EL (cell line): ENCODE results near the gene RAB3C.
A peak's percentile ranks its signal among the peaks of the same experiment; 100 is the strongest.

ENCODE experiments used
- DNase-seq: peaks from one replicate; pipeline ENCODE4 v3.0.0-alpha.2; 2016

RAB3C gene

DNA sequence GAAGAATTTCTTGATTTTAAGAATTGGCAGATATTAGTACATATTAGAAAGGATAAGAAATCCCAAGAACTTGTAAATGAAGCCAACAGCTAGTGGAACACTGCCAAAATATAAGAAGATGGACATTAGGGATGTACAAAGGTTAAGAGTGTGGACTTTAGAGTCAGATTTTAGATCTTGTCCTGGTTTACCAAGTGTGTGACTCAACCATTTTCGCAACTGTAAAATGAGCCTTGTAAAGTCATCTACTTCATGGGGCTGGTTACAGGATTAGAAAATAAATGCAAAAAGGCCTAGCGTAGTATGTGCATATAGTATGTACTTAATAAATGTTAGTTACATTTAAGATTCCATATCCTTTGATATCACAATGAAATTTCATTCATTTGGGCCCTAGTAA, 260.0 kb downstream of the RAB3C start:
- no peak for DNase-seq

DNA sequence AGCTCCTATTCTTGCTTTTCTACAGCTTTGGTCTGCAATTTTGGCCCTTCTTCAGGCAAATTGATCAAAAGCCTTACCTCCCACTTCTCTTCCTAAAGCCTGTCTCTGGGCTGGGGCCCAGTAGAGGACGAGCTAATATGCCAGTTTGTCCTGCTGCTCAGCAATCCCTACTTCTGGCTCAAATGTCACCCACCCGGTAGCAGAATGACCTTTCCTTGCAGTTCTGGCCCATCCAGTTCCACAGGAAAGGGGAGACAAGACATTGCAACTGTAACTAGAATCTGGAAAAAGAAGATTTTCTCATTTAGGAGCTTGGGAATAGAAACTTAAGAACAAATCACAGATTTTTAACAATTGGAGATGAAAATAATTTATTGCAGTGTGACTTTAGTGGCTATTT, 261.5 kb downstream of the RAB3C start:
- no peak for DNase-seq

DNA sequence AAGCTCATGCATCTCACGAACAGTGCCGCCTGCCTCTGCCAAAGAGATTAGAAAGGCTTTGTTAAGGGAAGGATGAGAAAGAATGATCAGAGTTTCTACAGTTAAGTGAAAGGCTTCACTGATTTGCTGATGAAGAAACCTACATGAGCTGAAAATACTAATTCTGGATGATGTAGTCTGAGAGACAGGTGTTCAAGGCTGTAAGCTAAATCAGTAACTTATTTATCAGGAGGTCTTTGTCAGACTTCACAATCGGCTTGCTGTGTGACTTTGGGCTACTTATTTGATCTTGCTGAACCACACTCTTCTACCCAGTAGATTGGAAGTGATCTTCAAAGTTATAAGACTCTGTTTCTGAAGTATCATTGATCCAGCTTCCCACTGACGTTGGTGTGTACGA, 264.2 kb downstream of the RAB3C start:
- DNase-seq: no peak

DNA sequence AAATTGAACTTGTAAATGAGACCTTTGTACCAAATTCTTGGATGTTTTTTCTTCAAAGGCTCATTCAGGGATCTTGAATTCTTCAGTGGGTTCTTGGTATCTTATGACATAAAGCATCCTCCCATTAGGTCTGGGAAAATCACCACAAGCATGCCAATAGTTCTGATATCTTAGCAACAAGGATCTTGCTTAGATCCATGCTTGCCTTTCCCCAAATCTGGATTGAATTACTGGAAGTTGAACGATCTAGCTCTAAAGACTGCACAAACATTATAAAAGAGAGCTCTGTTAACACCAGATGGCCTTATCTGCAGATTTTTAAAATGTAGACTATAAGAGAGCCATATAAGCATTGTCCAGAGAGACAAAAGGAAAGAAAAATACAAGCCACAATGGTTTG, 266.3 kb downstream of the RAB3C start:
- no peak for DNase-seq

DNA sequence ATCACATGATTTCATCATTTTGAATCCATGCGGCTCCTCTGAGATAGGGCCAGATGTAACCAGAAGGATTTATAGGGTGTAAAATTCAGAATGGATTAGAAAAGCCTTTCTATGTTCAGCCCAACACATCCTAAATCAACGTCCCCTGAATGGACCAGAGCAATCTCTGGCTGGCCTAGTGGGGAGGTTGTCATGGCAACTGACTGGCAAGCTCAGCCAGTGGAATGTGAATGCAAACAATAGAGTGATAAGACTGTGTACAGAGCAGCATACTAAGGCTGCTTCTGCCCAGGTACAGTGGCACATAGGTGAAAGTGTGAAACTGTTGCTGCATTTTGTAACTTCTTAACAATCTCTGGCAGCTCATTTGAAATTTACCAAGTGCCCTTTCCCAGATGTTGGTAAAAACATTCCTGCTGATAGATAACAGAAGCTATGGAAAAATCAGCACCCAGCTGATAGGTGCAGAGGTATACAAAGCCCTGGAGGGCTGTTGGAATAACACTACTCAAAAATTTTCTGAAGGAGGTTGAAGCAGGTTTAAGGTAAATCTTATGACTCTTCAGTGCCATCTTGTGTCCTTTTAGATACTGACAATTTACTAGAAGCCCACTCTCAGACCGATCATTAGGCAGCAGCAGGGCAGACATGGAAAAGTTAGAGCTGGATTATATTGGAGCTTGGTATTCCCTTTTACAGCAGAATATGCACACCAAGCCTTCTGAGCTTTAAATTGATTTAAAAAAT, 267.2 kb downstream of the RAB3C start:
- peak; percentile 14 for DNase-seq

DNA sequence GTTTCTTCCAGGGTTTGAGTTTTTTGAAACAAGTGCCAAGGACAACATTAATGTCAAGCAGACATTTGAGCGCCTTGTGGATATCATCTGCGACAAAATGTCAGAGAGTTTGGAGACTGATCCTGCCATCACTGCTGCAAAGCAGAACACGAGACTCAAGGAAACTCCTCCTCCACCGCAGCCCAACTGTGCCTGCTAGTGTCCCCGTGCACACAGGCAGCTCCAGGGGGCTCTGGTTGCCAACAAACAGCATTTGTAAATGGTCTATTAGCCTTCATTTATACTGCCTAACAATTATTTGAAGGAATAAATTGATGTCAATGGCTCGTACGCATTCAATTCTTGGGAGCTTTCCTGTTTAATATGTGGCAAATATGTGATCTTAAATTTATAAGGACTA, 268.3 kb downstream of the RAB3C start:
- DNase-seq: no peak

DNA sequence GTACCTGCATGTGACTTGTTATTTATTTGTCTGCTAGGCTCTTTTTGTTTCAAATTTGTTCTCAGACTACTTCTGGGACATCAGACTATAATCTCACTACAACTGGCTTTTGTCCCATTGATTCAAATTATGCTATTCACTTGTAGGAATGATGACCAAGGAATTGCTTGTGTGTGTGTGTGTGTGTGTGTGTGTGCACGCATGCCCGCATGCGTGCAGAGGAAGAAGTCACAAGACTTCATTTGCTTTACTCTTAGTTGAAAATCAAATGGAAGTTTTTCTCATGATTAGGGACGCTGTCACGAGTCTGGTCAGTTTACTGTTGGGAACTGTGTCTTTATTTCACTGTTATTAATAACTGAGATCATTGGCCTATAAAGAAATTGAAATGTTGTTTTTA, 268.7 kb downstream of the RAB3C start:
- DNase-seq: no peak

DNA sequence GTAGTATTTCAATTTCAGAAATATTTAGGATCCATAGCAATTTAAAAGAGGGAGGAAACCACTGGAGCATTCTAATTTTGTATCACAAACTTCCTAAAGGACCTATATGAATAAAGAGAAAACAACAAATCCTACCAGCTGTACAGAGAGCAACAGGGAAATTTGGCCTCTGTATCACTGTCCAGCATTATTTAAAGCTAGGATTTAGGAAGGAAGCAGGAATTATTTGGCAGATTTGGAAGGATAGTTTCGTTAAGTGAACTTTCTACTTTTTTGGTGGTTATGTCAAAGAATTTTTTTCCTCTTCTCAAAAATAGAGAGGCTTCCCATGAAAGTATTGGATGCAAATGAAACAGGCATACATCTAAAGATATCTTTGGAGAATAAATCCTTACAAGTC, 269.7 kb downstream of the RAB3C start:
- no peak for DNase-seq

DNA sequence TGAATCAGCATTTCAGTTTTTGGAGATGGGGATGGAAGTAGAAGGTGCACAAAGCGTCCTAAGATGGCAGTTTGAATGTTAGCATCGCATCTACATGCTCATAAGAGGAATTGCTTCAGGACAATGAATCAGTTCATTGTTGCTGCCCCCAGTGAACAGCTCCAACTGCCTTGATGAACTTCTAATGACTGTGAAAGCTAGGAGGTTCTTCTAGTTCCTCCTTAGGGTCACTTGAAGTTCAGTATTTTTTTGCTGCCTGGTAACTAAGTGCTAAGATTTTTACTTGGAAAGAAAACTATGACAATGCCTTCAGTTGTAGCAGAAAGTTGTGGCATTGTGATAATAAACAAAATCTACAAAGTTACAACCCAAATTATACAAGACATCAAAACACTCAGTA, 271.6 kb downstream of the RAB3C start:
- DNase-seq: no peak

DNA sequence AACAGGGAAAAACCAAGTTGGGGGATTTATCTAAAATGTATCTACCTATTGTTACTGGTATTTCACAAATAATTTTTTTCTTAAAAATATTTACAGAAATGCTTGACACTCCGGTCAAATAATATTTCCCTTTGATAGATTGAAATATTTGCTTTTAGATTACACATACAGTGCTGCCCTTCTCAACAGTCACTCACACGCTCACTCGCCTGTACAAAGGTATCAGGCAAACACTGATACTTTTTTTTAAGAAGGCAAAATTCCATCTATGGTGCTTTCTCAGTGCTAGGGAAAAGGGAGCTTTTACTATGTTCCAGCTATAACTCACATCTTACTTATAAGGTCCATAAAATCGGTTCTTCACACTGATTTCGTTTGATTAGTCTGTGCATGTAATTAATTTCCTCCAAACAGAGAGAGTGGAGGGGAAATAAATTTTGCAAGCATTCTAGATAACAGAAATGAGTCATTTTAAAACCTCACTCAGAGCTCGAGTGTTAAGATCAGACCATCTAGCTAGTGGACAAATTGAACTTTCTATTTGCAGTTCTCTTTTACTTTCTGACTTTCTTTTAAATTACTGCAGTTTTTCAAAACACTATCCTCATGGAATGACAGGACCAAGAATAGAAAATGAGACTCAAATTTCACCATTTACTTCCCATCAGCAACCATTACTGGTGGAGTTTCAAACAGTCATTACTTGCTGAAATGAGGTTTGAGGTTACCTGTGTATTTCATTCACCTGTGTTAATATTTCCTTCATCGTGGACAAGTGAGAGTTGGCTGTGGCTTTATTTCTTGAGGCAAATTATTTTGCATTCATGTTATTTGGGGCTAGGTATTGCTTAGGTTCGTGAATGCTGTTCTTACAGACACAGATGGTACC, 273.2 kb downstream of the RAB3C start:
- DNase-seq: no peak

DNA sequence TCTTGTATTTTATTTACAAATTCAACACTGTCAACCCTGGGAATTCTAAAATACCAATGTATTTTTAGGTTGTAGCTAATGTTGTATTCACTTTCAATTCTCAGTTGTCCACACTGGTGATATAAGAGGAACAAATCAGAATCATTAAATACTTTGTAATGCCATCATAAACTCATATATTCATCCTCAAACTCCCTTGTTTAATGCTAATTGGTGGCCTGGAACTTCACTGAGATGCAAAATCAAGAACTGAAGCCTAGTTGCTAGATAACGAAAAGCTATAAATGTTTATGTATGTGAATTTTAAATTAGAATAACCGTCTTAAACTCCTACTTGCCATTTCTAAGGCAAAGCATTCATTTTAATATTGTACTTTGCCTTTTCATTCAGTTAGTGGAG, 274.7 kb downstream of the RAB3C start:
- DNase-seq: no peak

DNA sequence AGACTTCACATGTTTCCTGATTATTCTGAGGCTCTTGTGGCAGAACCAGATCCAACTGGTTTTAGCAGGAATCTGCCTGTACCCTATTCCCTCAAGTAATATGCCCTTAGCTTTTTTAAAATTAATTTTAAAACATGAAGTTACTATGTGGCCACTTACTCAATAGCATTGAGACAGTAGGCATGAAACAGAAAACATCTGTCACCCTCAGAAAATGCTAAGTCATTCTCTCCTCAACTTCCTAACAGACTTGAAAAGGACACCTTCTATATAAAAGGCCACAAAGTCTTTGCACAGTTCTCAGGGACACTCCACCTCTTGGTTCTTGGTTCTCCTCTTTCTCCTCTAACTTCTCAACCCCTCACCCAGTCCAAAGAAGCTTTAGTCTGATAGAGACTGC, 277.8 kb downstream of the RAB3C start:
- DNase-seq: no peak

DNA sequence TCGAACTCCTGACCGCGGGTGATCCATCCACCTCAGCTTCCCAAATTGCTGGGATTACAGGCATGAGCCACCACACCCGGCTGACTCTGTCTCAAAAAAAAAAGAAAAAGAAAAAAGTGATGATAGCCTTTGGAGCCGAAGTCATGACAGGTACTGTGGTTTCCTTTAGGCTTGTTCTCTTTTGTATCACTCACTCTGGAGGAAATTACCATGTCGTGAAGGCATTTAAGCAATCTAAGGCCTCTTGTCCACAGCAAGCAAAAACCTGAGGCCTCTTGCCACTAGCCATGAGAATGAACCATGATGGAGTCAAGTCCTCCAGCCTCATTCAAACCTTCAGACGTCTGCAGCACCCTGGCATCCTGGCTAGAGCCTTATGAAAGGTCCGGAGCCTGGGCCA, 286.1 kb downstream of the RAB3C start:
- DNase-seq: no peak

DNA sequence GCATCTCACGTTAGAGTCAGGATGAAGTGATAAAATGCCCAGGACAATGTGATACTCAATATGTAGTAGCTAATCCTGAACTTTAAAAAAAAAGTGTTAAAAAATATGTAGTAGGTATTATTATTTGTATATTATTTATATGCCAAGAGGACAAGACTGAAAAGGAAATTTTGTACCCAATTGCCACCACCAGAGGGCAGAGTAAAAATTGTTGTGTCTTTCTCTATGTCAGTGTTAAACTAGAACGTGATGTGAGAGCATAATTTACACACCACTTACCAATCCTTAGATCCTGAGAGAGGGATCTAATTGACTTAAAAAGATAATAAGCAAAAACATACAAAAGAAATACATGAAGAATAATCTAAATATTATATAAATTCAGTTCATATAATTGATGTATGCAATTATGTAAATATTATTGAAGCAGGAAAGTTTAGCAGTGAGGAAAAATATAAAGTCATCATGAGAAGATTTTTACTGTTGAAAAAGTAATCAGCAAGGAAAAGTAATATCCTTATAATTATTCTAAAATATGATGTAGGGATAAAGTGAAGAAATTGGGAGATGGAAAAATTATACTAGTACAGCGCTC, 288.9 kb downstream of the RAB3C start:
- DNase-seq: peak; percentile 34

DNA sequence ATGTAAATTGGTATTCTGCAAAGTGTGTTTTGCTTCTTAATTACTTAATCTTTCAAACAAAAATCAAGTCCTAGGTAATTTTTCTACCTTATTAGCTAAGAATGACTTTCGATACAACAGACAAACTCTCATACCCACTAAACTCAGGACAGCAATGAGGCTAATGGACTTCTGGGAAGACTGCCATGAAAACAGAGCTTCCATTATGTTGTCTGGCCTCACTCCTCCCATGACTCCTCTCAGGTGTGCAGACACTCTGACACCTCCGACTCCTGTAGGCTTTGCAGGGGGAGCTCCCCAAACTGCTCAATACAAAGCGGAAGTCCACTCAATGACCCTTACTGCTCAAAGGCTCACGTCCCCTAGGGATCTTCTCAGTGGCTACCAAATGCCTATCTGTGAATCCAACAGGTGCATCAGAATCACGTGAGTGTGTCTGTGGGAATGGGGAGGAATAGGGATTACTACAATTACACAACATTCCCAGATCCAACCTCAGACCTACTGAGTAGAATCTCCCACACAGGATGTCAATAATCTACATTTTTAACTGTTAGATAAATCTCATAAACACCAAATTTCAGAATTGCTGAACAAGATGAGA, 289.9 kb downstream of the RAB3C start:
- DNase-seq: no peak

DNA sequence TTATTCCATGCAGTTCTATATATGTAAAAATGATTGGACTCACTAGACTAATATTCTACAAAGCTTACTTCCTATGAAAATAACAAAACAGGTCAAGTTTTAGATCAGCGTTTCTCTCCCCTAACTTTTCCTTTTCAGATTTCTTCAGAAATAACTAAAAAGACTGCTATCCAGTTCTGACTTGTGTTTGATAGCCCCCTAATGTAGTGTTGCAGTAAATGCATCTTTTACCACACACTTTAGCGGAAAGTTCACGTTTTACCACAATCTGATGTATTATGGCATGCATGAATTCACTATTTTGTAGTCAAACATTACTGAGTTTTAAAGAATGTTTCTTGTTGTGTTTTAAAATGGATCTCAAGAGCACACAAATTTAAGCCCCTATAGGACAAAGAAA, 292.7 kb downstream of the RAB3C start:
- no peak for DNase-seq

DNA sequence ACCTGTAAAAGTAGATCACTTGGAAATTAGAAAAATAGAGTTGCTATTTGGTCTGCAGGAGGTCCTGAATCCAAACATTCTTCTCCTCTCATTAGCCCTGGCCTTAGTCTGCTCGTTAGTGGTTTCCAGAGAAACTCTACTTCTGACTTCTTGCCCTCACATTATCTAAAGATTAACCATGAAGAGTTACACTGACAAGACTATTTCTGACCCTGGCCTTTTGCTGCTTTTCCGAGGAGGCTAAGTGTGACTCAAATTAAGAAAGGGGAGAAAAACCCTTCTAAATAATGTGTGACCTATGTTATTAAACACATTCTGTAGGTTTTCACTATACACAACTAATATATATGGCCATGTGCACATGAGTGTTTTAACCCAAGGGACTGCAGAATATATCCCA, 302.4 kb downstream of the RAB3C start:
- DNase-seq: no peak

DNA sequence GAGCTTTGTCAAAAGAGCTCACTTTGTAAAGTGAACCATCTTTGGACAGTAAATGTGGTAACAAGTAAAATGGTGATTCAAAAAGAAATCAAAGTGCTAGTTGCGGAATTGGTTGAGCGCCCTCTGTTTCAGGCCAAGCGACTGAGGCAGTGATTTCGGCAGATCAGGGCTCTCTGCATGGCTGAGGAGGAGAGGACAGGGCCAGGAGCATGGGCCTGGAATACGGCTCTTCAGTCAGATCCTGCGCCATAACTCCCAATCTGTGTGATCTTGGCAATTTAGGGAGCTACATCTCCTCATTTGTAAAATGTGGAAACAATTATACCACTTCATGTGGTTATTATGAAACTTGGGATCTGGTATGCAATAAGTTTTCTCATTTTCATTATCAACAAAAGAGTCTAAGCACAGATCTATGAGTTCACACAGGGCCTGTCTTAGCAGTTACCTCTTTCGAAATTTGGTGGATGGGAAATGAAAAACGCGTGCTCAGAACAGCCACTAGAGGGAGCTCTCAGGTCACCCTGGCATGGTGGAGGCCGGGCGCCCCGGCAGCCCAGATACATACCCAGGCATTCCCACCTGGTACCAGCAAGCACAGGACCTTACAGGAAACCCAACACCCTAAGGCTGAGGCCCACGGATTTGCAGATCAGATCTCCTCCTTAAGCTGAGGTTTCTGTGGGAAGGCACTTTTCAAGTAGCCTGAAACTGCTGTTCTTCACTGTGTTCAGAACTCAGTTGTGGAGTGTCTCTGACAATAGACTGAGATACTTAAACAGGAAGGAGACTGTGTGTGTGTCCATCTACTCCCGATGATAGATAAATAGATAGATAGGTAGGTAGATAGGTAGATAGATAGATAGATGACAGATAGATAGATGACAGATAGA, 303.7 kb downstream of the RAB3C start:
- peak; percentile 62 for DNase-seq

DNA sequence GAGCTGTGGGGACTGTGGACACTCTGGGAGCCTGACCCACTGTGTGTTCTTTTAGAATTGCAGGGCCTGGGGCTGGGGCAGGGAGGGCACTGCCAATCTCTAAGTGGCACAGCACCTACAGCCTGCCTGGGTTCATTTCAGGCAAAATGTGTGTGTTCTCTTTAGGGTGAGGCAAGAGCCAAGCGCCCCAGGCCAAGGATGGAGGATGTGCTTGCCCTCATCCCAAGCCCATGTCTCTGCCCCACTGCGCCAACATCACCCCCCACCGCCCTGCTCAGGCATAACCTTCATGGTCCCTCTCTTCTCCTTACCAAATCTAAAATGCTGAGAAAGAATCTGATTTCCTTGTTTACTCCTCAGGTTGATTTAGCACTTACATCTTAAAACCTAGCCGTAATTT, 304.4 kb downstream of the RAB3C start:
- DNase-seq: no peak

DNA sequence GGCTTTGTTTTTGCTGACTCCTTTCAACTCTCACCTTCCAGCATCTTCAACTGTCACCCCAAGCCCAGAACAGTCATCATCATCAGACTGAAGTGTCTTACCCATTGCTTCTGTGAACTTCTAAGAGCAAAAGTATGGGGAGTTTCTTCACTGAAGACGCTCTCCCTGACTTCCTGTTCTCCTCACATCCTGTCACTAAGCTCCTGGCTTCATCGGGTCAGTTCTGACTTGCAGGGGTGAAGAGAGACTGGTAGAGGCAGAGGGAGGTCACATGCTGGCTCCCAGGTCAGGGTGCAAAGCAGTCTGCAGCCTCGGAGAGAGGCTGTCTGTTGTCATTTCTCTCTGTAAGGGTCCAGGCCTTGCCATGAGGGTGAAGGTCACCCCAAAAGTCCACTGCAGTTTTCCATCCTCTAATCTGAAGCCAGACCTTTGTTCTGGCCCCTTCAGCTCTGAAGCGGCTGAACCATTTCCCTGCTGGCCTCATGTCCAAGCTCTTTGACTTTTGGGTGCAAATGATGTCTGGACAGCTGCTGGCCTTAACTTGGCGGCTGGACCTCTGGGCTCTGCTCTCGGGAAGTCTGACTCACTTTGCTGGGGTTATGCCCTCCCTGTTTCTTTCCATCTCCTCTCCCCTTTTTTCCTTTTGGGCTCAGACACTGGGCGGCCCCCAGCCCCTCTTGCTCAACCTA, 305.0 kb downstream of the RAB3C start:
- DNase-seq: peak; percentile 17

DNA sequence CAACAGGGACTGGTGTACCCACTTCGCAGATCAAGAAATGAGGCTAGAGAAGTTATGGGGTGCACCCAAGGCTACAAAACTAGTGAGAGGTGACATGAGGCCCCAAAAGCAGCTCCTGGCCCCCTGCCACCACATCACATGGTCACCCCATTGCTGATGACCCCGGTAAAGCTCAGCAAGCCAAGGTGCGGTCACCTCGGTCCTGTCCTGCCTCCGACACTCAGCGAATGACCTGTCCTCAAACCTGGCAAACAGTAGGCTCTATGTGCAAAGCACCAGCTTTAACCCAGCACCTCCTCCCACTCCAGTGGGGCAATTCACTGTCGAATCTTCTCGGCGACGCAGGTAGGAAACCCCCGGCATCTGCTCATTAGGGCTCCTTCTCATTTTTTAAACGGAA, 307.4 kb downstream of the RAB3C start:
- no peak for DNase-seq

DNA sequence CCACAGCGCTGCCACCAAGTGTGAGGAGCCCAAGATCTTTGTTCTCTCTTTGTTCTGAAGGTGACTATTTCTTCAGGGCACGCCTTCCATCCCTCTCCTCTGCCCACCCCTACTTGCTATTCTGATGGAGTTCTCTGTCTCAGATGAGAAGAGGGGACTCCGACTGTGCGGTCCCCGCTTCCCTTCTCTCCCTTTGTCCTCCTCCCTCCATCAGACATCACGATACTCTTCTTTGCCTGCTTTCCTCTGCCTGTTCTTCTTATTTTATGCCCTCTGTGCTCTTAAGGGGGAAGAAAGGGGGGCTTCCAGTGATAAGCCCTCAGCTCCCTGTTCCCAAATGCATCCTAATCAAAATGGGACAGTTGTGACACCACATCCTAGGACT, 307.8 kb downstream of the RAB3C start:
- DNase-seq: no peak
